Left ventricle myocardium superior (tissue), 1 donor: ENCODE results near the gene SFMBT1. TPM values are rescaled to one million over a fixed set of nuclear protein-coding genes. Genes with fewer than 3 reads are reported as not detected.
"Not testable (repeated sequence)": the region's sequence is repeated elsewhere in the genome, so short reads cannot be mapped to it uniquely, and the experiment has no call there.

ENCODE experiments used
- ATAC-seq: fragments of 200-7000 bp; cut with Tn5 transposase; one replicate; pipeline ENCODE4 v1.9.1; 2020; ENCODE audit warnings: mild to moderate bottlenecking, moderate library complexity
- DNase-seq: peaks from one replicate; pipeline ENCODE4 v3.0.0-alpha.2; 2020
- intact Hi-C: fragments of 100-400 bp; cut with micrococcal nuclease; formaldehyde crosslinking; loops from one replicate; pipeline ENCODE4 v1.11.0; 2022
- total RNA-seq: library from RNA; stranded (reverse); fragmentation: NEBNext Ultra II Directional; extraction: Animal tissue kit (Norgen Biotek cat#: 25700); gene quantifications from one replicate; pipeline ENCODE4 v1.2.1, GENCODE V29; 2021
- donor health status: DM: no; HTN: yes; CAD: no; lungs with severe emphysema.

Gene SFMBT1
- total RNA-seq, 1 donor from 2014 or later = 20.0 TPM

DNA sequence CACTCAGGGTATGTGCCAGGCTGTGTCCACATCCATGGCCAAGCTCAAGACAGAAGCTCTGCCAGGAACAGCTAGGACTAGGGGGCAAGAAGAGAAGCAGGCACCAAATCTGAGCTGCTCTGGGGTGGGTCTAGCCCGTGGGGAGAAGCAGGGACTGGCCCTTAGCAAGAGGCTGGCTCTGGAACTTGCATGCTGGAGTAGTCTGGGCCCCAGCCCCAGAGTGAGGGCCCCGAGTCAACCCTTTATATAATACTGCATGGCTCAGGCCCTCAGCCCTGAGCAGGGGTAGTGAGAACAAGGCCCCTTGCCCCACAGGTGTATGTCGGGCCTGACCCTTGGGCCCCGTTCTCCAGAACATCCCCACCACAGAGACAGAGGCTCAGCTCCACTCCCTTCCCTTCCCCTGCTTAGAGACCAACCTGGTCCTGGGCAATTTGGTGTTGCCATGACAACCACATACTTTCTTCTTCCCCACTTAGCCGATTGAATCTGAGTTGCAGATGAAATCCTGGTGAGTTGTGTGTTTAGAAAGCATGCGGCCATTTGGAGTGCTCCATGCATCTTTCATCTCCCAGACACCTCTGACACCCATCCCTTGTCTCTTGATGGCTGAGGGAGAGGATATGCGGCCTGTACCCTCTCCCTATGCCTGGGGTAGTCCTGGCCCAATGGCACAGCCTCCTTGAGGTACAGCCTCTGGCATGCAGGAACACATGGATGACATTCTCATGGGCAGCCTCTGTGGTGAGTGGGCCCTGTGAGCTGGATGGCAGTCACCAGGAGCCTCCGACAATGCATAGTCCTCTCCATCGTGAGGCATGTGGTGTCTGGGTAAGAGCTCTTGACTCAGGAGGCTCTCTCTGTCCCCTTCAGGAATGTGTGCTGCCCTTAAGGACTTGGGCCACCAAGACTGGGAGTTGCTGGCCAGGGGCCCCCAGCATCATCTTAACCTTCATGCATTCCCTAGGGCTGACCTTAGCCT is 29.2 kb upstream of the SFMBT1 start:
- intact Hi-C loops = no loop called here
- ATAC-seq (no peak), DNase-seq (no peak)

GRCh38 chr3:53074366-53074696 is 28.5 kb upstream of the SFMBT1 start:
- DNase-seq (no peak), ATAC-seq (no peak)
- intact Hi-C loops = no loop called here

- intact Hi-C loops = no loop called here
Measured at GRCh38 chr3:53073553-53074365, 27.9 kb upstream of the SFMBT1 start.

GRCh38 chr3:53072653-53073552 is 27.0 kb upstream of the SFMBT1 start:
- peak; percentile 95 for ATAC-seq
- intact Hi-C loops = no loop called here
- peak; percentile 90 for DNase-seq

More at GRCh38 chr3:53073553-53074365, 27.9 kb upstream of the SFMBT1 start:
- DNase-seq (peak; percentile 26), ATAC-seq (peak; percentile 2)

- peak; percentile 19 for DNase-seq
- no peak for ATAC-seq
- intact Hi-C loops = no loop called here
Measured at GRCh38 chr3:53071882-53072431, 26.1 kb upstream of the SFMBT1 start.

- DNase-seq (no peak), ATAC-seq (no peak)
- intact Hi-C loops = no loop called here
Measured at GRCh38 chr3:53069422-53070068, 23.7 kb upstream of the SFMBT1 start.

DNA sequence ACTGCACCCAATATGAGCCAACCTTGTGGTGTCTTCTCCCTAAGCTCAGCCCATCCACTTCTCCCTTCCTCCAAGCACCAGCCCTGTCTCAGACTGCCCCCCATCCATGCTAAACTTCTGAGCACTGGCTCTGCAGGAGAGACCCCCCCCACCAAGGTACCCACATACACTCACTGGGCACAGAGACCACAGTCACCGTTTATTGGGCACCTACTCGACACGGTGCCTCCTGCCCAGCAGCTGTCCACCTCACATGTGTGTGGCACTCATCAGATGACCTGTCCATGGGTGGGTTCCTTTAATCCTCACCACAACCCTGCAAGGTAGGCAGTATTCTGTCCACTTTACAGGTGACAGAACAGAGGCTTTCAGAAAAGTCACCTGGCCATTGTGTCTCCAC is 22.3 kb upstream of the SFMBT1 start:
- intact Hi-C loops = no loop called here
- ATAC-seq (no peak), DNase-seq (no peak)

GRCh38 chr3:53067567-53067966 is 21.7 kb upstream of the SFMBT1 start:
- no peak for ATAC-seq
- intact Hi-C loops = no loop called here
- no peak for DNase-seq

DNA sequence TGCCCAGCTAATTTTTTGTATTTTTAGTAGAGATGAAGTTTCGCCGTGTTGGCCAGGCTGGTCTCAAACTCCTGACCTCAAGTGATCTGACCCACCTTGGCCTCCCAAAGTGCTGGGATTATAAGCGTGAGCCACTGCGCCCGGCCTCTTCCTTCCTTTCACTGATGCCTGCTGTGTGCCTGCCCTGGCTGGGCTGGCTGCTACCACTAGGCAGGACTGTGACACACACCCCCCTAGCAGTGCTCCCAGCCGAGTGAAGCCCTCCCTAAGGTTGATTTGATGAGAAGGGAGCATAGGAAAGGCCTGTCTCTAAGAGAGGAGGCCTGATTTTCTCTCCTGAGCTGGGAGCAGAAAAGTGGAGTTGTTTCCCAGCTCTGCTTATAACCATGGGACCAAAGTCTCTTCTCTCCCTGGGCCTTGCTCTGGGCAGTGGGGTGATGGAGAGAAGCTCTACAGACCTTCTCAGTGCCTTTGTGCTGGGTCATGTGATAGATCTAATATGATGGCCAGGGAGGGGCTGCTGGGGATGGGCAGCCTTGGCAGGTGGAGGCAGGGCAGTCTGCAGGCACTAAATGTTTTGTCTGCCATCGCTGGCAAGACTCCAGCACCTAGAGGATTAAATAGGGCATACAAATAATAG is 20.1 kb upstream of the SFMBT1 start:
- ATAC-seq (no peak), DNase-seq (no peak)
- intact Hi-C loops = no loop called here

DNA sequence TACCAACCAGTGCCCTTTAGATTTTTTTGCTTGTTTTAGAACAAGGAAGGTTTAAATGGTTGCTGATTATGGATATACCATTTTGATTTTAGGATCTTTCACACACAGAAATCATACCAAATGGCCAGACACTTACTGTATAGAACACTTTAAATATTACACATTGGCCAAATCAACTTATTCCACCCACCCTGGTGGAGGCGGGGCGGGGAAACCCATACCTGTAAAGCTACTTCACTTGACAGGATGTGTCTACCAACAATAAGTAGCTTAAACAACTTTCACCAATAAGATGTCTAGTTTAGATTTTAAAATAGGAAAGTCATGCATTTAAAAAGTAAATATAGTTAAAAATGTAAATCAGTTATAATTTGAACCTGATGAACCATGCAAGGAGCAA is 17.0 kb upstream of the SFMBT1 start:
- ATAC-seq (no peak), DNase-seq (no peak)
- intact Hi-C loops = no loop called here

- ATAC-seq (peak; percentile 21), DNase-seq (no peak)
- intact Hi-C loops = no loop called here
Measured at GRCh38 chr3:53056442-53056841, 10.6 kb upstream of the SFMBT1 start.

GRCh38 chr3:53054233-53054632 is 8.4 kb upstream of the SFMBT1 start:
- intact Hi-C loops, ATAC-seq, DNase-seq: not testable (repeated sequence)

DNA sequence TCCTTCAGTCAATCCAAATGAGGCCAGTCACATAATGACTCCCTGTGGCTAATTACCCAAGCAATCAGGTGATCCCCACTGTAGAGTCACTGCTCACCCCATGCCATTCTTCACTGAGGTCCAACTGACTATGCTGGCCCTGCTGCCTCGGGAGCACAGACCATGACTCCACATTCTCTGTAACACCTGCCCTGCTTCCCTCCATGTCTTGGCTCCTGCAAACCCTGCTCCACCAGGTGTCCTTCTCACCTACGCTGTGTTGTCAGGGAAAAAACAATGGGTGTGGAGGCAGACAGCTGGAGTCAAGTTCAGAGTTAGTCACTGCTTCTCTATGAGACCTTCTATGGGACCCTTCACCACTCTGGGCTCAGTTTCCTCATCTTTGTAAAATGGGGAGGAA is 6.1 kb upstream of the SFMBT1 start:
- ATAC-seq (no peak), DNase-seq (no peak)
- intact Hi-C loops = no loop called here

DNA sequence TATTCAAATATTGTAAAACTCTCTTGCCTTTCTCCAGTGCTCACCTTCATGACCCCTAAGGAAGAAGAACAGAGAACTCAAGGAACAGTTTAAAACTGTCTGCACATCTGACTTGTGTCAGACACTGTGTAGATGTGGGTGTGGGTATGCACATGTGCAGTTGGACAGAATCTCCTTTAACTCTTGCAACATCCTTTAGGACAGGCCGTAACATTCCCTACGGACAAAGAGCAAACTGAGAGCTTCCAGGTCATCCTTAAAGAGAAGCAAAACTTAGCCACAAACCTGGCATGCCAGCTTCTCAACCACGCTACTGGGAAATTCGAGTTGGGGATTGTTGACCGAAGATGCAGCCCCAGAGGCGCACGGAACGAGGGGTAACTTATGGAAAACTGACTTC is 4.1 kb upstream of the SFMBT1 start:
- intact Hi-C loops = no loop called here
- no peak for ATAC-seq
- DNase-seq = no peak

DNA sequence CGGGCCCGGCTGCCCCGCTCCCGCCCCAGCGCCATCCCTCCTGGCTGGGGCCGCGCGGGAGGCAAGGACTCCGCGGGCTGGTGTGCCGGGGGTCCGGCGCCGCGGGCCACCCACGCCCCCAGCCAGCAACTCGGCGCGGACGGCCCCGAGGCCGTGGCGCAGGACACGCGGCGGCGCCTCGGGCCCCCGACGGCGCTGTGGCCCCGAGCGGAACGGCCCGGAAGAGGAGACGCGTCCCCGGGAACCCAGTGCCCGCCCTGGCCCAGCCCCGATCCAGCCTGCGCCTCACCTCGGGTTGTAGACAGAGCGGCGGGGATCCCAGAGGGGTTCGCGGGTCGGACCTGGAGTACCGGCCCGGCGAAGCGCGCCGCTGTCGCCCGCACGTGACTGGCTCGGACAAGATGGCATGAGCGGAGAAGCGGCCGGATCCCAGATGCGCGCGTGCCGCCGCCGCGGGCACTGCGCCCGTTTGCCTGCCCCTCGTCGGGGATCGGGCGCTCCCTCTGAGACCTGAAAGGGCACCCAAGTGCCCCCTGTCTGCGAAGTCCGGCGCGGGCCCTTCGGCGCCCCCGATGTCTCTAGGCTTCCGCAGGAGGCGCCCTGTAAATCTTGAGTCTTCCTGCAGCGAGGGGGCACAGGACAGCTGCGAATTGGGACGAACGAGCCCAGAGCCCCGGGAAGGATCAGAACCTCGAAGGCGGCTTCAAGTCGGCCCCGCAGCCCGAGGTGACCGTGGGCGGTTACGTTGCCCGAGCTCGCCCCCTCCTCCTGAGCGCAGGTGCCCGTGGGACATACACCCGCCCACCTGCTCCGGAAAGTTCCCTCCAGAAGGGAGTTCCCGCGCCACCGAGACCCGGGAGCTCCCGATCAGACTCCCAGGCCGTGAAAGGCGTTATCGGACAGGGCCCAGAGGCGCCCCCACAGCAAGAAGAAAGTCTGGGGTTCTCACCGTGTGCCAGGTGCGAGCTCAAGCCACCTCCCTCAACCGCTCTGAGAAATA is 598 bp upstream of the SFMBT1 start:
- peak; percentile 35 for ATAC-seq
- intact Hi-C loops = no loop called here
- peak; percentile 67 for DNase-seq

GRCh38 chr3:53044711-53045517 is 959 bp downstream of the SFMBT1 start:
- ATAC-seq (peak; percentile 69), DNase-seq (peak; percentile 85)
- intact Hi-C loops = no loop called here
